Measurements from ENCODE around the gene ADSL.

- TF ChIP-seq RAD21 (IDR thresholded peaks at IDR 0.05; ENCODE audit: low read length) (no peak), USF2 (IDR thresholded peaks at IDR 0.05; ENCODE audit: low read depth, low read length) (no peak), CTCF (conservative IDR thresholded peaks at IDR 0.05; ENCODE audit: low read depth, low read length) (no peak), BHLHE40 (IDR thresholded peaks at IDR 0.05; ENCODE audit: low read depth, low read length) (no peak), FOS (IDR thresholded peaks at IDR 0.05; ENCODE audit: low read depth, low read length) (no peak)
Observed at GRCh38 chr22:40433416-40434090, 87.3 kb downstream of the ADSL start.
